22Rv1 (cell line): ENCODE results near the gene VPS37B.

Experiments
- CTCF ChIP-seq: fragments of 450-650 bp; IDR thresholded peaks from 2 replicates; pipeline ENCODE4 v1.5.1; 2017; ENCODE audit warnings: mild to moderate bottlenecking
- ZFX ChIP-seq: fragments of 450-650 bp; IDR thresholded peaks from 2 replicates; pipeline ENCODE4 v1.6.1; 2017; ENCODE audit warnings: antibody characterized with exemption, borderline replicate concordance

GRCh38 chr12:122845041-122845864 lies 50.7 kb downstream of the VPS37B start:
- TF ChIP-seq CTCF (no peak), ZFX (no peak)
